ENCODE data around the gene CACYBP.

GRCh38 chr1:174991473-174991872 lies 8.3 kb upstream of the CACYBP start:
- TF ChIP-seq CTCF (conservative IDR thresholded peaks at IDR 0.05; ENCODE audit: low read length) (no peak), EZH2phosphoT487 (IDR thresholded peaks at IDR 0.05; ENCODE audit: borderline replicate concordance, low read depth, low read length) (no peak)

All from OCI-LY7 (cell line).